Natural killer cell (primary cell): Measurements from ENCODE around the gene LHFPL2. TPM values are rescaled to one million over a fixed set of nuclear protein-coding genes. Genes with fewer than 3 reads are reported as not detected.

Experiments
- ATAC-seq, 3 donors: fragments of 150-1000 bp in 2 of 3; fragments of 200-7000 bp in 1 of 3; cut with Tn5 transposase; 1 replicate in 1 of 3; 2 replicates in 2 of 3; pipeline ENCODE4 v1.10.0; 2021; ENCODE audit warnings: mild to moderate bottlenecking in 2 of 3, moderate library complexity in 2 of 3
- DNase-seq, 2 donors: peaks; one replicate each; pipeline versions ENCODE4 v3.0.0 to v3.0.0-alpha.2; 2013 to 2021; ENCODE audit warnings: mixed read lengths in 1 of 2
- H3K27ac ChIP-seq: one replicate; pipeline ENCODE4 v1.5.1; 2013; ENCODE audit warnings: mild to moderate bottlenecking, low read length
- H3K27me3 ChIP-seq: one replicate; pipeline ENCODE4 v1.6.1; 2013; ENCODE audit warnings: low read length; ENCODE audit not compliant: control insufficient read depth, insufficient read depth
- H3K36me3 ChIP-seq: one replicate; pipeline ENCODE4 v1.6.1; 2013; ENCODE audit warnings: low read length; ENCODE audit not compliant: control insufficient read depth, insufficient read depth
- H3K4me1 ChIP-seq: one replicate; pipeline ENCODE4 v1.6.1; 2013; ENCODE audit warnings: low read length; ENCODE audit not compliant: control insufficient read depth, insufficient read depth
- H3K4me3 ChIP-seq: one replicate; pipeline ENCODE4 v1.5.1; 2013; ENCODE audit warnings: low read length
- H3K9me3 ChIP-seq: one replicate; pipeline ENCODE4 v1.6.1; 2013; ENCODE audit warnings: low read length; ENCODE audit not compliant: control insufficient read depth, insufficient read depth
- H3K27ac Mint-ChIP-seq, 2 donors: one replicate each; pipeline ENCODE4 v1.8.0; 2022; ENCODE audit warnings: mild to moderate bottlenecking in 2 of 2, mixed read lengths in 2 of 2, moderate library complexity in 1 of 2
- H3K27me3 Mint-ChIP-seq, 2 donors: one replicate each; pipeline ENCODE4 v1.8.0; 2022; ENCODE audit warnings: low read depth in 2 of 2, mixed read lengths in 2 of 2
- H3K36me3 Mint-ChIP-seq: one replicate; pipeline ENCODE4 v1.8.0; 2022; ENCODE audit warnings: mixed read lengths
- H3K4me1 Mint-ChIP-seq, 2 donors: one replicate each; pipeline ENCODE4 v1.8.0; 2022; ENCODE audit warnings: mixed read lengths in 2 of 2
- H3K4me3 Mint-ChIP-seq: one replicate; pipeline ENCODE4 v1.8.0; 2022; ENCODE audit warnings: mild to moderate bottlenecking, moderate library complexity, mixed read lengths
- H3K9me3 Mint-ChIP-seq, 2 donors: one replicate each; pipeline ENCODE4 v1.8.0; 2022; ENCODE audit warnings: mixed read lengths in 2 of 2
- WGBS: methylation state at CpG from one replicate; pipeline ENCODE4 v1.1.7; 2013; ENCODE audit warnings: missing lambda C conversion rate; ENCODE audit not compliant: insufficient coverage; 5-methylcytosine and 5-hydroxymethylcytosine counted together
- intact Hi-C: fragments of 100-400 bp; cut with micrococcal nuclease; formaldehyde crosslinking; loops from one replicate; pipeline ENCODE4 v1.14.2; 2022
- total RNA-seq, 4 donors: library from RNA; stranded (reverse); fragments of 120-200 nt in 1 of 4; gene quantifications; one replicate each; pipeline versions ENCODE4 v1.2.3 to v1.2.4, GENCODE V29; 2013 to 2022
- TF ChIP-seq, protein P1 (sequence below): fragments of 200-600 bp; IDR thresholded peaks from one replicate; pipeline ENCODE4 v1.8.0; 2022; ENCODE audit warnings: antibody characterized with exemption

The LHFPL2 gene
- total RNA-seq, 3 donors from 2014 or later (not counting 1 experiment from before 2014, with no cell fraction given), result 0.85 to 1.9 (median 1.00) TPM

DNA sequence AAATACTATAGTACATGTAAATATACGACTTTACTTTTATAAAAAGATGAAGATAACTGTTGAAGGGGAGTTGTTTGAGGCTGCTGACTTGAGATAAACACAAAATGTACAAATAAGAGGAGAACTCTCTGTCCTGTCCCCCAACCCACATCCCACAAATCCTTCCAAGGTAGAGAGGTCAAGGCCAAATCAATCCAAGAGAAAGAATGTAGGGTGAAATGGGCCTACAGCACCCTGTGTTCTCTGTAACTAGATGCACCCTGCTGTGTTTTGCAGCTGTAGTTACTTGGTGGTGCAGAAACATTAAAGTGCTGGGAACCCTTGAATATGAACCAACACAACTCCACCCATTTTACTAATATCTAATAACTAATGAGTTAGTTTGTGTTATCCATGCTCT lies 2.0 kb upstream of the LHFPL2 start:
- Mint-ChIP-seq H3K4me1 (peaks cover 9 to 19% of the 10 kb centered on the region in 2 donors), H3K27me3 (peaks cover 22 to 35% of the 10 kb centered on the region in 2 donors), H3K9me3 (no peaks in the 10 kb centered on the region), H3K27ac (no peak overlapping the region), H3K4me3 (peak overlapping the region; percentile 88), H3K36me3 (no peaks in the 10 kb centered on the region)
- Histone ChIP-seq H3K9me3 (no peaks in the 10 kb centered on the region), H3K36me3 (no peaks in the 10 kb centered on the region), H3K27me3 (peaks cover 14% of the 10 kb centered on the region), H3K27ac (no peak overlapping the region), H3K4me3 (no peak overlapping the region), H3K4me1 (peaks cover 10% of the 10 kb centered on the region)
- DNase-seq (no peak), ATAC-seq (no peak)
- intact Hi-C loops, result no loop called here
- TF ChIP-seq, protein P1, sequence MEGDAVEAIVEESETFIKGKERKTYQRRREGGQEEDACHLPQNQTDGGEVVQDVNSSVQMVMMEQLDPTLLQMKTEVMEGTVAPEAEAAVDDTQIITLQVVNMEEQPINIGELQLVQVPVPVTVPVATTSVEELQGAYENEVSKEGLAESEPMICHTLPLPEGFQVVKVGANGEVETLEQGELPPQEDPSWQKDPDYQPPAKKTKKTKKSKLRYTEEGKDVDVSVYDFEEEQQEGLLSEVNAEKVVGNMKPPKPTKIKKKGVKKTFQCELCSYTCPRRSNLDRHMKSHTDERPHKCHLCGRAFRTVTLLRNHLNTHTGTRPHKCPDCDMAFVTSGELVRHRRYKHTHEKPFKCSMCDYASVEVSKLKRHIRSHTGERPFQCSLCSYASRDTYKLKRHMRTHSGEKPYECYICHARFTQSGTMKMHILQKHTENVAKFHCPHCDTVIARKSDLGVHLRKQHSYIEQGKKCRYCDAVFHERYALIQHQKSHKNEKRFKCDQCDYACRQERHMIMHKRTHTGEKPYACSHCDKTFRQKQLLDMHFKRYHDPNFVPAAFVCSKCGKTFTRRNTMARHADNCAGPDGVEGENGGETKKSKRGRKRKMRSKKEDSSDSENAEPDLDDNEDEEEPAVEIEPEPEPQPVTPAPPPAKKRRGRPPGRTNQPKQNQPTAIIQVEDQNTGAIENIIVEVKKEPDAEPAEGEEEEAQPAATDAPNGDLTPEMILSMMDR, result no peak
- no CpG with 5 or more reads among the region's 1 CpG for WGBS

DNA sequence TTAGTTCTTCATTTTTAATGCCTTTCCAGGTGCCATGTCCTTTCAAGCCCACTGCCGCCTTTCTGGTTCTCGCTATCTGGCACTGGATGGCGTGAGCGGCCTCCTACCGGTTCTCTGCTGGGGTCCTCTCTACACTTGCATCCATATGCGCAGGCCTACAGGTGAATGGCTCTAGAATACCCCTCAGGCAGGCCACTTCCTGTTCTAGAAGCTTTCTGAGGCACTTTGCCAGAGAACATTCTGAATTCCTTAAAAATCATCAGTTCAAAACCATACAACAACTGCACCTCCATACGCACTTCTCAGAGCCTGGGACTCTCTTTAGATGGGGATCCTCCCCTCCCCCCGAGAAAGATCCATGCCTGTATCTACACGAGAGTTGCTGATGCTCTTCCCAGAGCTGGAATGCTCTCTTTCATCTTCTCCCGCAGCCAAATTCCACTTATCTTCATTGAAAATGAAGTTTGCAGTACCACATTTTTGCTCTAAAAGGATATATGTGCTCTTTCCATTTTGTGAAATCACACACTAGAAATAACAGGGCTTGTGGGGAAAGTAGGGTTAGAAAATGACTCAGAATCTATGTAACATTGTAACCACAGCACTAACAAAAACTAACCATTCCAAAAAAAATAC lies 1.4 kb upstream of the LHFPL2 start:
- Mint-ChIP-seq H3K27ac (no peak overlapping the region), H3K9me3 (no peaks in the 10 kb centered on the region), H3K4me1 (peaks cover 9 to 19% of the 10 kb centered on the region in 2 donors), H3K27me3 (peaks cover 22 to 36% of the 10 kb centered on the region in 2 donors), H3K36me3 (no peaks in the 10 kb centered on the region), H3K4me3 (peak overlapping the region; percentile 88)
- TF ChIP-seq, protein P1, result no peak
- H3K27me3 ChIP-seq, result peaks cover 14% of the 10 kb centered on the region
- ATAC-seq, result no peak
- no peaks in the 10 kb centered on the region for H3K36me3 ChIP-seq
- intact Hi-C loops, result no loop called here
- no peak for DNase-seq
- 97% methylated on average over 10 of the region's 10 CpGs for WGBS
- no peak overlapping the region for H3K27ac ChIP-seq
- peaks cover 10% of the 10 kb centered on the region for H3K4me1 ChIP-seq
- no peaks in the 10 kb centered on the region for H3K9me3 ChIP-seq
- H3K4me3 ChIP-seq, result no peak overlapping the region

DNA sequence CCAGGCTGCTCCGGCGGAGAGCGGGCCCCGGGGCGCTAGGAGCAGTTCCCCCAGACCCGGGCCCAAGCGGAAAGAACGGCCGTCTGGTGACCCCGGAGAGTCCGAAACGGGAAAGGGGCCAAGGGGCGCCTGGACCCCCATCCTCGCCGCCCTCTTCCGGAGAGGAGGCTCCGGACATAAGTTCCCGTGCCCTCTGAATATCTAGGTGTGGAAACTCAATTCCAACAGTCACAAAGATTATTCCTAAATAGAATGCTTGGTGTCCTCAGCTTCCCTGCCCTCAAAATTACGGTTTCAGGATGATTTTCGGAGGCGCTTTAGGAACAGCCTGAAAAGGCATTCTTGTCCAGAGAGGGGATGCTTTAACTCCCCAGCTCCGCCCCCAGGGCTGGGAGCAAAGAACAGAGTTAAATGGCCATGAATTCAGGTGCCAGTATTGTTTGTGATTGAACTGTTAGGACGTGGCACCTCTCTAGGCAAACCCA lies 681 bp upstream of the LHFPL2 start:
- peak overlapping the region; percentile 88 for H3K4me3 Mint-ChIP-seq
- H3K27ac Mint-ChIP-seq, result no peak overlapping the region
- no peaks in the 10 kb centered on the region for H3K9me3 Mint-ChIP-seq
- H3K27me3 ChIP-seq, result peaks cover 14% of the 10 kb centered on the region
- peaks cover 9 to 22% of the 10 kb centered on the region in 2 donors for H3K4me1 Mint-ChIP-seq
- H3K27ac ChIP-seq, result no peak overlapping the region
- H3K36me3 ChIP-seq, result no peaks in the 10 kb centered on the region
- no peak overlapping the region for H3K4me3 ChIP-seq
- DNase-seq (no peak), ATAC-seq (no peak)
- no peaks in the 10 kb centered on the region for H3K9me3 ChIP-seq
- peaks cover 28 to 42% of the 10 kb centered on the region in 2 donors for H3K27me3 Mint-ChIP-seq
- H3K4me1 ChIP-seq, result peaks cover 10% of the 10 kb centered on the region
- TF ChIP-seq, protein P1, result no peak
- intact Hi-C loops, result no loop called here
- WGBS, result 28% methylated on average over 23 of the region's 23 CpGs
- no peaks in the 10 kb centered on the region for H3K36me3 Mint-ChIP-seq
